K562 (cell line): ENCODE data around the gene BCL11A. TPM values are rescaled to one million over a fixed set of nuclear protein-coding genes. Genes with fewer than 3 reads are reported as not detected.

Experiments
- ATAC-seq: fragments of 200-7000 bp; cut with Tn5 transposase; 3 replicates; pipeline ENCODE4 v1.9.1; 2020; ENCODE audit warnings: moderate library complexity
- BruUV-seq: library from RNA; stranded (reverse); fragments of 400-500 nt; replicated peaks from 2 replicates; lab custom pipeline; 2021; lab: Mats Ljungman, UMichigan
- CTCF ChIA-PET: fragments of 300-600 bp; formaldehyde crosslinking; extraction: SDS; loops from one replicate; lab custom pipeline; 2021; ENCODE audit warnings: low intra/inter-chr PET ratio; lab: Yijun Ruan, JAX
- POLR2A ChIA-PET: fragments of 300-600, 350-650 bp; sonication (Branson Sonifier 250); formaldehyde crosslinking; extraction: SDS; loops from one replicate; lab custom pipeline; 2021; ENCODE audit warnings: antibody characterized with exemption, inconsistent platforms; lab: Yijun Ruan, JAX
- DNase-seq, 4 experiments: peaks; one replicate each; pipeline versions ENCODE4 v3.0.0 to v3.0.0-alpha.2; 2011 to 2018; ENCODE audit warnings: low spot score in 3 of 4, mixed read lengths in 3 of 4; ENCODE audit errors: extremely low read depth in 1 of 4
- FAIRE-seq: peaks from 2 replicates; lab custom pipeline; 2011; peaks lifted over from hg19 to GRCh38; lab: Jason Lieb, UNC
- H2AFZ ChIP-seq: 2 replicates; pipeline ENCODE4 v1.6.0; 2011; ENCODE audit warnings: low read depth, low read length, control low read depth, inconsistent platforms
- H3K27ac ChIP-seq: fragments of 200-600 bp; 3 replicates; pipeline ENCODE4 v1.8.0; 2011; ENCODE audit warnings: low read depth, mild to moderate bottlenecking, control low read depth, inconsistent platforms, low read length, moderate library complexity, mixed read lengths; ENCODE audit errors: extremely low read depth
- H3K27me3 ChIP-seq, 2 experiments: fragments of 300-600 bp in 1 of 2; 2 replicates in 1 of 2; 3 replicates in 1 of 2; pipeline versions ENCODE4 v1.6.0 to v1.8.0; 2011; ENCODE audit warnings: inconsistent platforms in 2 of 2, low read length in 2 of 2, mild to moderate bottlenecking in 1 of 2, mixed read lengths in 1 of 2, moderate library complexity in 1 of 2; ENCODE audit not compliant: control insufficient read depth in 2 of 2, insufficient read depth in 2 of 2
- H3K36me3 ChIP-seq: fragments of 300-600 bp; 3 replicates; pipeline ENCODE4 v1.8.0; 2011; ENCODE audit warnings: mild to moderate bottlenecking, low read length, inconsistent platforms; ENCODE audit not compliant: control insufficient read depth, insufficient read depth
- H3K4me1 ChIP-seq, 2 experiments: fragments of 200-600 bp in 1 of 2; replicated peaks in 1 of 2; 2 replicates in 1 of 2; 3 replicates in 1 of 2; pipeline versions ENCODE4 v1.5.1 to v1.8.0; 2011; ENCODE audit warnings: inconsistent platforms in 2 of 2, low read length in 2 of 2, mild to moderate bottlenecking in 1 of 2, mixed read lengths in 1 of 2, moderate library complexity in 1 of 2; ENCODE audit not compliant: control insufficient read depth in 2 of 2, insufficient read depth in 2 of 2
- H3K4me2 ChIP-seq: 2 replicates; pipeline ENCODE4 v1.6.1; 2011; ENCODE audit warnings: low read length, control low read depth, inconsistent platforms, mixed read lengths; ENCODE audit not compliant: insufficient read depth
- H3K4me3 ChIP-seq: fragments of 200-600 bp; sonication (generic), shearing (Covaris generic); 2 replicates; pipeline ENCODE4 v1.5.1; 2016; ENCODE audit warnings: control low read depth, inconsistent platforms
- H3K79me2 ChIP-seq: fragments of 200-600 bp; 3 replicates; pipeline ENCODE4 v1.8.0; 2011; ENCODE audit warnings: low read length, inconsistent platforms; ENCODE audit not compliant: control insufficient read depth, insufficient read depth
- H3K9ac ChIP-seq, 2 experiments: 2 replicates each; pipeline versions ENCODE4 v1.6.0 to v1.6.1; 2011; ENCODE audit warnings: low read depth in 2 of 2, low read length in 2 of 2, control low read depth in 1 of 2, inconsistent platforms in 1 of 2, mild to moderate bottlenecking in 1 of 2, mixed read lengths in 1 of 2; ENCODE audit not compliant: insufficient read depth in 1 of 2
- H3K9me1 ChIP-seq: one replicate; pipeline ENCODE4 v1.6.0; 2011; ENCODE audit warnings: inconsistent platforms, mild to moderate bottlenecking, low read length, moderate library complexity; ENCODE audit not compliant: control insufficient read depth, insufficient read depth
- H3K9me3 ChIP-seq: replicated peaks from 2 replicates; pipeline ENCODE4 v1.5.1; 2011; ENCODE audit warnings: low read depth, low read length, inconsistent platforms; ENCODE audit not compliant: control insufficient read depth, insufficient read depth
- H4K20me1 ChIP-seq: replicated peaks from 2 replicates; pipeline ENCODE4 v1.6.1; 2011; ENCODE audit warnings: low read length, inconsistent platforms, mixed read lengths; ENCODE audit not compliant: control insufficient read depth, insufficient read depth
- DIDO1 ChIP-seq: fragments of 450-650 bp; IDR thresholded peaks from 2 replicates; pipeline ENCODE4 v1.6.1; 2016; ENCODE audit warnings: low read depth, missing biosample characterization, missing genetic modification characterization
- FOXM1 ChIP-seq, 2 experiments: fragments of 450-650 bp in 1 of 2; sonication (generic) in 1 of 2; formaldehyde crosslinking in 1 of 2; IDR thresholded peaks; 2 replicates each; pipeline versions ENCODE4 v1.6.1 to v1.9.0; 2017 to 2022; ENCODE audit warnings: low read depth in 2 of 2, mild to moderate bottlenecking in 2 of 2, missing genetic modification reagents in 1 of 2, moderate library complexity in 1 of 2
- TGIF2 ChIP-seq: sonication (generic); formaldehyde crosslinking; IDR thresholded peaks from 2 replicates; pipeline ENCODE4 v1.8.1; 2022; ENCODE audit warnings: mild to moderate bottlenecking, missing genetic modification reagents, moderate library complexity
- USF2 ChIP-seq: sonication (generic); formaldehyde crosslinking; IDR thresholded peaks from 2 replicates; pipeline ENCODE4 v1.5.0; 2020; ENCODE audit warnings: missing genetic modification reagents
- ZC3H8 ChIP-seq: fragments of 450-650 bp; IDR thresholded peaks from 2 replicates; pipeline ENCODE4 v1.6.1; 2017
- ZNF444 ChIP-seq: fragments of 250-450 bp; sonication (Bioruptor Pico); IDR thresholded peaks from 2 replicates; pipeline ENCODE4 v1.4.0; 2020; ENCODE audit warnings: mild to moderate bottlenecking, moderate library complexity
- ZNF785 ChIP-seq: fragments of 250-450 bp; sonication (Bioruptor Pico); IDR thresholded peaks from 2 replicates; pipeline ENCODE4 v1.4.0; 2020; ENCODE audit warnings: mild to moderate bottlenecking
- WGBS: fragments of 100-300 bp; shearing (Covaris generic); methylation state at CpG from one replicate; pipeline ENCODE4 v1.1.6; 2016; ENCODE audit warnings: low coverage, mixed read lengths; ENCODE audit not compliant: insufficient coverage; ENCODE audit errors: missing lambda C conversion rate; 5-methylcytosine and 5-hydroxymethylcytosine counted together
- in situ Hi-C: fragments of 300-500 bp; cut with MboI; formaldehyde crosslinking; loops from 4 replicates; pipeline ENCODE4 v1.15.0; 2018; ENCODE audit warnings: inconsistent platforms, mixed read lengths
- intact Hi-C: fragments of 100-400 bp; cut with micrococcal nuclease; formaldehyde crosslinking; loops from 2 replicates; pipeline ENCODE4 v1.14.2; 2022
- polyA plus RNA-seq, 8 experiments: library from polyadenylated mRNA; depleted of rRNA in 4 of 8; stranded (reverse) in 5 of 8; unstranded in 3 of 8; fragments of >200 nt; fragmentation: Nextera tagmentation in 2 of 8; fragmentation: Illumina TruSeq in 1 of 8; extraction: Ambion mirVana in 2 of 8; extraction: Trizol in 1 of 8; gene quantifications; 2 replicates each; pipeline versions ENCODE4 v1.2.1 to v1.2.3, GENCODE V29; 2011 to 2014; ENCODE audit warnings: inconsistent platforms in 1 of 8, missing spikeins in 1 of 8
- total RNA-seq, 7 experiments: library from RNA; depleted of rRNA in 6 of 7; stranded (reverse); fragments of >200 nt in 6 of 7; fragmentation: Illumina TruSeq in 2 of 7; extraction: Trizol in 2 of 7; gene quantifications; 2 replicates each; pipeline versions ENCODE4 v1.2.1 to v1.2.3, GENCODE V29; 2011 to 2021; ENCODE audit warnings: low replicate concordance in 1 of 7

BCL11A gene
- total and polyA plus RNA-seq, 9 of the 15 experiments (the other 6 are each of a cell fraction or from before 2014, with no cell fraction given) = 0.13 TPM; not detected in 8

GRCh38 chr2:60602828-60603532 is 49.5 kb upstream of the BCL11A start:
- ATAC-seq = no peak
- Histone ChIP-seq H3K9me3 (no peaks in the 10 kb centered on the region), H3K9ac (no peak overlapping the region), H3K79me2 (no peaks in the 10 kb centered on the region), H3K36me3 (no peaks in the 10 kb centered on the region), H3K4me2 (no peak overlapping the region), H3K27ac (no peak overlapping the region), H3K4me3 (no peak overlapping the region), H3K27me3 (peaks cover 2 to 26% of the 10 kb centered on the region in 2 experiments; a peak in 4 of 5 replicates), H3K9me1 (no peaks in the 10 kb centered on the region), H2AFZ (no peak overlapping the region), H3K4me1 (no peaks in the 10 kb centered on the region), H4K20me1 (no peaks in the 10 kb centered on the region)
- TF ChIP-seq TGIF2 (CRISPR knock-in tag) = no peak
- no peak for TF ChIP-seq FOXM1 (IDR thresholded peaks at IDR 0.05; ENCODE audit: low read depth)
- no peak for TF ChIP-seq FOXM1 (CRISPR knock-in tag; IDR thresholded peaks at IDR 0.05; ENCODE audit: low read depth)
- TF ChIP-seq USF2 (CRISPR knock-in tag) = no peak
- no peak for TF ChIP-seq ZNF444 (CRISPR knock-in tag)
- no peak for TF ChIP-seq DIDO1 (tag)
- no peak for TF ChIP-seq ZC3H8
- TF ChIP-seq ZNF785 (CRISPR knock-in tag) = no peak
- in situ Hi-C loops = no loop called here
- intact Hi-C loops = no loop called here
- ChIA-PET POLR2A (no interaction called here), CTCF (no interaction called here)
- DNase-seq = no peak
- BruUV-seq = no TSS peak
- WGBS = 0% methylated on average over 12 of the region's 12 CpGs
- no peak for FAIRE-seq
